SHP77 (cell line): ENCODE results near the gene IFI27.

Experiments
- DNase-seq, 2 experiments: peaks; one replicate each; lab custom pipeline; 2025; lab: John Stamatoyannopoulos, UW

IFI27 gene

GRCh38 chr14:94125659-94126418 is 15.3 kb downstream of the IFI27 start:
- DNase-seq = no peak

- no peak for DNase-seq
Measured at GRCh38 chr14:94126419-94126677, 15.8 kb downstream of the IFI27 start.

- DNase-seq = no peak
Measured at GRCh38 chr14:94126800-94127199, 16.3 kb downstream of the IFI27 start.

GRCh38 chr14:94127330-94127729 is 16.8 kb downstream of the IFI27 start:
- no peak for DNase-seq

GRCh38 chr14:94128216-94128839 is 17.8 kb downstream of the IFI27 start:
- no peak for DNase-seq

GRCh38 chr14:94129111-94129757 is 18.7 kb downstream of the IFI27 start, which contains the start of gene IFI27L2:
TSS of gene IFI27L2 (minus strand) at chr14:94129604. CDS start at chr14:94129564, 40 bp downstream.
- peak; percentile 77 to 85 for DNase-seq

- DNase-seq = peak; percentile 60
Measured at GRCh38 chr14:94129758-94130414, 19.4 kb downstream of the IFI27 start.

- DNase-seq = peak; percentile 49 to 60
Measured at GRCh38 chr14:94132285-94132887, 21.9 kb downstream of the IFI27 start.

- no peak for DNase-seq
Measured at GRCh38 chr14:94135476-94135875, 24.9 kb downstream of the IFI27 start.

- DNase-seq = peak; percentile 85 to 94
Measured at GRCh38 chr14:94136575-94137331, 26.2 kb downstream of the IFI27 start.

- no peak for DNase-seq
Measured at GRCh38 chr14:94138251-94138650, 27.7 kb downstream of the IFI27 start.

- no peak for DNase-seq
Measured at GRCh38 chr14:94139006-94139405, 28.5 kb downstream of the IFI27 start.

- no peak for DNase-seq
Measured at GRCh38 chr14:94139421-94139820, 28.9 kb downstream of the IFI27 start.

- no peak for DNase-seq
Measured at GRCh38 chr14:94142247-94142646, 31.7 kb downstream of the IFI27 start.

- no peak for DNase-seq
Measured at GRCh38 chr14:94142836-94143235, 32.3 kb downstream of the IFI27 start.

GRCh38 chr14:94143239-94143638 is 32.7 kb downstream of the IFI27 start:
- peak in 1 of 2 experiments; percentile 14 for DNase-seq

- no peak for DNase-seq
Measured at GRCh38 chr14:94143711-94144110, 33.2 kb downstream of the IFI27 start.

- DNase-seq = peak in 1 of 2 experiments; percentile 14
Measured at GRCh38 chr14:94144765-94145164, 34.2 kb downstream of the IFI27 start.

GRCh38 chr14:94145902-94146527 is 35.5 kb downstream of the IFI27 start:
- peak; percentile 84 to 91 for DNase-seq

GRCh38 chr14:94152676-94153075 is 42.1 kb downstream of the IFI27 start:
- DNase-seq = no peak

GRCh38 chr14:94153750-94154342 is 43.3 kb downstream of the IFI27 start:
- no peak for DNase-seq
